ENCODE results near the gene ZCCHC24. TPM values are rescaled to one million over a fixed set of nuclear protein-coding genes. Genes with fewer than 3 reads are reported as not detected.

ZCCHC24 gene
- total and polyA plus RNA-seq, 2 of the 8 experiments (the other 6 are each of a cell fraction or from before 2014, with no cell fraction given), result 3.9 to 6.9 TPM

DNA sequence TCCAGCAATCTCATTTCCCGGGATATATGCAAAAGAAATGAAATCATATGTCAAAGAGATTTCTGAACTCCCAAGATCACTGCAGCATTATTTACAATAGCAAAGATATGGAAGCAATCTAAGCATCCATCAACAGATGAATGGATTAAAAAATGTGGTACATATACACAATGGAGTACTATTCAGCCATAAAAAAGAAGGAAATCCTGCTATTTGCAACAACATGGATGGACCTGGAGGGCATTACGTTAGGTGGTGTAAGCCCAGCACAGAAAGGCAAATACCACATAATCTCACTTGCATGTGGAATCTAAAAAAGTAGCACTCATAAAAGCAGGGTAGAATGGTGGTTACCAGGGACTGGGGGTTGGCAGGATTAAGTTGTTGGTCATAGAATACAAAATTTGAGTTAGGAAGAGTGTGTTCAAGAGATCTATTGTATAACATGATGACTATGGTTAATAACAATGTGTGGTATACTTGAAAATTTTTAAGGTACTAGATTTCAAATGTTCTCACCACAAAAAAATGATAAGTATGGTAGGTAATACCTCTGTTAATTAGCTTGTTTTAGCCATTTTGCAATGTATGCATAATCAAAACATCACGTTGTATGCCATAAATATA is 34.0 kb upstream of the ZCCHC24 start:
- Histone ChIP-seq H3K23me2 (ENCODE audit: low read depth, low read length) (no peaks in the 10 kb centered on the region; the same call in 1 of the 2 replicates), H2AK5ac (ENCODE audit: low read depth, low read length) (no peak overlapping the region), H3K4me2 (ENCODE audit: insufficient read depth in 1 of 2, low read depth in 2 of 2, low read length in 2 of 2) (no peak overlapping the region), H4K8ac (ENCODE audit: extremely low read depth, insufficient read depth, low read length) (no peak overlapping the region), H2BK12ac (ENCODE audit: low read depth, low read length) (no peak overlapping the region), H3K27ac (ENCODE audit: low read depth, low read length) (no peak overlapping the region), H3K4me1 (replicated peaks in 1 of 4; ENCODE audit: control insufficient read depth in 3 of 4, insufficient read depth in 4 of 4, low read length in 3 of 4) (no peaks in the 10 kb centered on the region), H2BK120ac (replicated peaks; ENCODE audit: low read depth, low read length) (no peak overlapping the region), H3K4me3 (ENCODE audit: extremely low read depth in 1 of 4, insufficient read depth in 2 of 4, low read depth in 3 of 4, low read length in 4 of 4) (no peak overlapping the region), H3K4ac (replicated peaks; ENCODE audit: insufficient read length, low read depth, low read length) (no peak overlapping the region), H2BK5ac (ENCODE audit: low read depth, low read length) (no peak overlapping the region), H3K36me3 (ENCODE audit: control insufficient read depth in 2 of 4, insufficient read depth in 4 of 4, low read length in 3 of 4) (no peaks in the 10 kb centered on the region), H3K18ac (ENCODE audit: extremely low read depth, low read length) (no peak overlapping the region), H3K56ac (replicated peaks; ENCODE audit: insufficient read length, low read depth, low read length) (no peak overlapping the region), H4K5ac (ENCODE audit: insufficient read length, low read depth, low read length) (no peak overlapping the region), H3K27me3 (replicated peaks in 1 of 4; ENCODE audit: control insufficient read depth in 3 of 4, extremely low read depth in 1 of 4, insufficient read depth in 3 of 4, low read length in 3 of 4) (0 out of 7 replicates have a peak, but pooled peaks cover 0 to 2% (median 0%) of the 10 kb centered on the region in 4 experiments), H3K23ac (ENCODE audit: insufficient read length) (no peak overlapping the region), H3K79me1 (ENCODE audit: low read depth, low read length) (no peaks in the 10 kb centered on the region), H2BK15ac (ENCODE audit: low read length) (no peak overlapping the region), H3K14ac (ENCODE audit: insufficient read length) (no peak overlapping the region), H2BK20ac (ENCODE audit: low read length) (no peak overlapping the region), H4K20me1 (replicated peaks in 1 of 2; ENCODE audit: control insufficient read depth in 1 of 2, insufficient read depth in 2 of 2, low read length in 2 of 2) (no peaks in the 10 kb centered on the region), H2AFZ (ENCODE audit: low read length) (no peak overlapping the region), H4K91ac (replicated peaks; ENCODE audit: insufficient read length, low read length) (no peak overlapping the region), H3K79me2 (ENCODE audit: control insufficient read depth in 1 of 2, insufficient read depth in 2 of 2, low read length in 2 of 2) (no peaks in the 10 kb centered on the region), H3K9ac (replicated peaks in 1 of 4; ENCODE audit: extremely low read depth in 1 of 4, low read depth in 3 of 4, low read length in 3 of 4) (no peak overlapping the region), H3K9me3 (ENCODE audit: insufficient read depth in 2 of 2, low read depth in 1 of 2, low read length in 1 of 2) (no peaks in the 10 kb centered on the region; a peak in 1 of 4 replicates)
- POLR2A ChIA-PET (ENCODE audit: partially characterized antibody), result no interaction called here
- DNase-seq (ENCODE audit: low read depth in 1 of 2, low spot score in 2 of 2) (no peak), FAIRE-seq (no peak)
- CTCF ChIA-PET (ENCODE audit: partially characterized antibody), result interaction anchor here (0.7 to 3.7 kb wide), 5 partner anchors 11 to 105 kb away, joined by 3 to 26 read pairs (median 3); no protein-coding TSS in a partner anchor
- WGBS, 2 experiments (ENCODE audit: extremely low coverage in 1 of 2, insufficient coverage in 1 of 2, insufficient read length in 1 of 2, insufficient replicate concordance in 2 of 2, low coverage in 1 of 2, low lambda C conversion rate in 2 of 2, missing lambda C conversion rate in 1 of 2), result 77% methylated on average over 3 of the region's 3 CpGs; no CpG with 5 or more reads in 1 of the 2 experiments
- no peak for TF ChIP-seq KDM4A (IDR thresholded peaks at IDR 0.05; ENCODE audit: low read depth, low read length, severe bottlenecking)
- TF ChIP-seq KDM5A (IDR thresholded peaks at IDR 0.05; ENCODE audit: low read length), result no peak
- no peak for TF ChIP-seq EGR1 (IDR thresholded peaks at IDR 0.05; ENCODE audit: borderline replicate concordance, low read depth, low read length)
- no peak for TF ChIP-seq SIX5 (IDR thresholded peaks at IDR 0.05; ENCODE audit: low read depth, low read length)
- no peak for TF ChIP-seq TAF1 (IDR thresholded peaks at IDR 0.05; ENCODE audit: low read depth, low read length)
- no peak for TF ChIP-seq SUZ12 (IDR thresholded peaks at IDR 0.05; ENCODE audit: low read length)
- no peak for TF ChIP-seq CTCF (IDR thresholded peaks at IDR 0.05; ENCODE audit: control extremely low read depth in 1 of 3, insufficient read depth in 1 of 3, low read depth in 1 of 3, low read length in 3 of 3)
- no peak for TF ChIP-seq NANOG (IDR thresholded peaks at IDR 0.05; ENCODE audit: insufficient read depth, low read depth, low read length, poor library complexity, severe bottlenecking)
- TF ChIP-seq SIN3A (conservative IDR thresholded peaks at IDR 0.05 in 1 of 2, IDR thresholded peaks at IDR 0.05 in 1 of 2; ENCODE audit: low read depth in 1 of 2, low read length in 2 of 2), result no peak
